ENCODE data around the gene RFX5. TPM values are rescaled to one million over a fixed set of nuclear protein-coding genes. Genes with fewer than 3 reads are reported as not detected.

Gene RFX5
- total RNA-seq, 2 experiments from 2014 or later, result 64.7 to 68.7 TPM

DNA sequence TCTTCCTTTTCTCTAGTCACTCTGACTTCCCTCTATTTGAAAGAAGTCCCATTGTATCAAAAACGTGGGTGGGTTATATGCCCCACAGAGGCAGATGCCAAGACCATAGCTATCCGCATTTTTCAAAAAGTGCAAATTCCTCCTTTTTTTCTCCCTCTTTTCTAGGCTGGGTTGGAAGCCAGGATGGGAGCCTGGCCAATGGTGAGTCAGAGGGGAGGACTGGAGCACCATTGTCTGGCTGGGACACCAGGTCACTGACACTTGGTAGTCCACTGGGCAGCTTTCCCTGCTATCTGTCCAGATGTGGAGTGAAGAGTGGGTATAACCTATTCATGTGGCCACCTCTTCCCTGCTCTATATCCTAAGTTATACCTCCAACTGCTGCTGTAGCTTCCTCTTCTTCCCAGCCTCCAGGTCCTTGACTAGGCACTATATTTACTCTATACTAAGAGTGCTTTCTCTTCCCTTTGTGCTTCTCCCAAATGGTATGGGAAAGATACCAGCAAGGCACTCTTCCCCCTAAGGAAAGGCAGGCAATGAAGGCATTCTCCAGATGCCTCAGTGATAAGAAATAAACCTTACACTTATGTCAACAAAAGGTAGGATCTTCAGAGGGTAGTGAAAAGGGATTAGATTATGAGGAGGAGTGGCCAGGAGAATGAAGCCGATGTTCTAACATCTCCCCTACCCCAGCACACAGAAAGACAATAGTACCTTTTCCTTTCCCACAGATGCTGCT lies 32.7 kb downstream of the RFX5 start:
- Mint-ChIP-seq H3K4me1 (ENCODE audit: low read depth) (peaks cover 45% of the 10 kb centered on the region), H3K36me3 (peaks cover 36% of the 10 kb centered on the region), H3K9me3 (no peaks in the 10 kb centered on the region), H3K27ac (peak overlapping the region; percentile 1), H3K4me3 (no peak overlapping the region), H3K27me3 (no peaks in the 10 kb centered on the region)
- ChIA-PET CTCF (interaction anchor here (0.9 to 6.2 kb wide), 4 partner anchors 13 to 63 kb away, joined by 3 to 88 read pairs (median 31); no protein-coding TSS in a partner anchor), POLR2A (interaction anchor here (0.8 to 1.4 kb wide), 2 partner anchors 13 to 18 kb away, joined by 3 to 4 read pairs; partner anchors contain the start of gene PI4KB)
- intact Hi-C loops (cut with micrococcal nuclease), result no loop called here
- no peak for DNase-seq

DNA sequence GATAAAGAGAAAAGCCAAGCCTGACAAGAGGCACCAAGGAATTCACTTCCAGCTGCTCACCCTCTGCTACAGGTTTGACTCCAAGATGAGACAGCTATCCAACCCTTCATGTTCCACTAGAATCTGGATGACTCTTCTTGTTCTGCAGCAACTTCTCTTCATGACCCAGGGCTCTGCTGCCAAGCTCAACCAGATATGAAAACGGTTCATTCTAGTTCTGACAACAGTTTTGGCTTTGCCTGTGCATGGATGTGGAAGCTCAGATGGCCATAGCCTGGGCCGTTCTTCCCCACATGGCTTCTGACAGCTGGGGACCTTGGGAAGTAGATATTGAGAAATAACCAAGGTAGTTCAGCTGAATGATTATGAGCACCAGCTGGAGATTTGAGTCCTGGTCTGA lies 33.6 kb downstream of the RFX5 start:
- CTCF ChIA-PET, result interaction anchor here (0.9 to 6.2 kb wide), 3 partner anchors 12 to 29 kb away, joined by 3 to 88 read pairs (median 58); no protein-coding TSS in a partner anchor
- intact Hi-C loops (cut with micrococcal nuclease), result no loop called here
- no peak overlapping the region for H3K4me3 Mint-ChIP-seq
- no peak for DNase-seq
- H3K9me3 Mint-ChIP-seq, result no peaks in the 10 kb centered on the region
- no peaks in the 10 kb centered on the region for H3K27me3 Mint-ChIP-seq
- H3K27ac Mint-ChIP-seq, result peak overlapping the region; percentile 97
- POLR2A ChIA-PET, result interaction anchor here (0.8 to 1.4 kb wide), 3 partner anchors 13 to 114 kb away, joined by 3 to 4 read pairs (median 3); partner anchors contain the start of gene PI4KB
- peaks cover 35% of the 10 kb centered on the region for H3K36me3 Mint-ChIP-seq
- H3K4me1 Mint-ChIP-seq (ENCODE audit: low read depth), result peaks cover 41% of the 10 kb centered on the region

DNA sequence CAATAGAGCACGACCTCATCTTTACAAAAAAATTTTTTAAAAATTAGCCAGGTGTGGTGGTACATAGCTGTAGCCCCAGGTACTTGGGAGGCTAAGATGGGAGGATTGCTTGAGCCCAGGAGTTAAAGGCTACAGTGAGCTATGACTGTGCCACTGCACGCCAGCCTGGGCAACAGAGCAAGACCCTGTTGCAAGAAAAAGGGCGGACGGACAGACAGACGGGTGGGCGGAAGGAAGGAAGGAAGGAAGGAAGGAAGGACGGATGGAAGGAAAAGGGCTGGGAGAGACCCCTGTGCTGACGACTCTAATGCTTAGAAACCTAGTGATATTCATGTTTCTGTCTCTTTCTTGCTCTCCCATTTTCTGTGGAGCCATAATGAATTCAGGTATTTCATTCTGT lies 34.2 kb downstream of the RFX5 start:
- Mint-ChIP-seq H3K36me3 (peaks cover 35% of the 10 kb centered on the region), H3K9me3 (no peaks in the 10 kb centered on the region), H3K27me3 (no peaks in the 10 kb centered on the region), H3K4me3 (no peak overlapping the region), H3K27ac (peak overlapping the region; percentile 97), H3K4me1 (ENCODE audit: low read depth) (peaks cover 41% of the 10 kb centered on the region)
- no peak for DNase-seq
- intact Hi-C loops (cut with micrococcal nuclease), result no loop called here
- CTCF ChIA-PET, result interaction anchor here (1.4 to 6.2 kb wide), 4 partner anchors 12 to 61 kb away, joined by 4 to 88 read pairs (median 40); partner anchors contain the start of gene PI4KB
- POLR2A ChIA-PET, result interaction anchor here (0.5 to 3.9 kb wide), 8 partner anchors 11 to 256 kb away, joined by 3 to 41 read pairs (median 4); partner anchors contain the start of genes PI4KB and ZNF687

DNA sequence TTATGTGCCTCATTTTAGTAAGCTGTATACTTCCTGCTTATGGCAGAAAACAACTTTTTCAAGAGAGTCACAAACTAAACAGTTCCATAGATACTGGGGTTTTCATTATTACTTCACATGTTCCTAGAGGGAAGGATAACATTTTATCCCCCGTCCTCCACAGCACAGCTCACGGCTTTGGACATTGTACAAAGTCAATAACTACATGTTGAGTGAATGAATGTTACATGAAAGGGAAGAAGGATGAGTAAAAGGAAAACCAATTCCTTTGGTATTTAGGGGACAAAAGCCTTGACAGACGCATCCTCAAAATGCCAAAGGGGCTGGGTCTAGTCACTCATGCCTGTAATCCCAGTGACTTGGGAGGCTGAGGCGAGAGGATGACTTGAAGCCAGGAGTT lies 34.6 kb downstream of the RFX5 start:
- H3K27me3 Mint-ChIP-seq, result no peaks in the 10 kb centered on the region
- intact Hi-C loops (cut with micrococcal nuclease), result no loop called here
- peak overlapping the region; percentile 97 for H3K27ac Mint-ChIP-seq
- no peak overlapping the region for H3K4me3 Mint-ChIP-seq
- POLR2A ChIA-PET, result interaction anchor here (0.6 to 3.9 kb wide), 9 partner anchors 11 to 256 kb away, joined by 3 to 41 read pairs (median 5); partner anchors contain the start of genes PI4KB and ZNF687
- no peak for DNase-seq
- CTCF ChIA-PET, result interaction anchor here (1.4 to 6.2 kb wide), 4 partner anchors 11 to 60 kb away, joined by 4 to 88 read pairs (median 40); partner anchors contain the start of gene PI4KB
- H3K4me1 Mint-ChIP-seq (ENCODE audit: low read depth), result peaks cover 41% of the 10 kb centered on the region
- H3K9me3 Mint-ChIP-seq, result no peaks in the 10 kb centered on the region
- peaks cover 35% of the 10 kb centered on the region for H3K36me3 Mint-ChIP-seq

DNA sequence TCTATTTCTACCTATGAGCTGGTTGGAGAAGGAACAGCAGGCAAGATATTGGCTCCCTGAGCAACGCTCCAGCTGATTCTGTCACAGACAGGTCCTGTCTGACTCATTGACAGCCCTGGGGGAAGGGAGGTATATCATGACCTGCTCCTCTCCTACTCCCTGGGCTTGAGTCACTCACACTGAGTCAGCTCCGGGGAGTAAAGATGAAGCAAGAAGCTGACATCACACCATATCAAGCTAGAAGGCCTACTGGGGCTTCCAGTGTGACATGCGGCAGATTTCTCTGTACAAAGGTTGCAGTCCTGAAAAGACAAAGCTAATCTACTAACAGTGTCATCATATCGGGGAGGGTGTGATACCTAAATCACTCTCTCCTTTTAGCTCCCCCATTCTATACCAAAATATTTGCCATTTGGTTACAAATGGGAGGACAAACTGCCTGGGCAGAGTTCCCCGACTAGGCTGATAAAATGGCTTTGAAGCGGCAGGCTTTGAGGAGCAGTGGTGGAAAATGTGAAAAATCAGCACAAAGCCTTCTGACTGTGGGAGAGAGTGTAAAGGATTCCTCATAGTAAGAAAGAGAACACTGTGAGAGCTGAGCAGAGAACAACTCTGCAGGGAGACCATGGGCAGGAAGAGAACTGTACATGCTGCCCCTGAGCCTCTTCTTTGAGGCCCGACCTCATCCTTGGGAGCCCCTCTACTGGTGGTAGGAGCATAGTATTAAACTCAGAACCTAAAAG lies 35.3 kb downstream of the RFX5 start:
- intact Hi-C loops (cut with micrococcal nuclease), result loop anchor here (1.0 to 2.0 kb wide), 4 partner anchors 16 to 87 kb away; partner anchors contain the start of genes PI4KB, PSMB4 and RFX5
- no peaks in the 10 kb centered on the region for H3K9me3 Mint-ChIP-seq
- peak overlapping the region; percentile 97 for H3K27ac Mint-ChIP-seq
- no peaks in the 10 kb centered on the region for H3K27me3 Mint-ChIP-seq
- peaks cover 41% of the 10 kb centered on the region for H3K4me1 Mint-ChIP-seq (ENCODE audit: low read depth)
- H3K4me3 Mint-ChIP-seq, result peak overlapping the region; percentile 1
- peaks cover 40% of the 10 kb centered on the region for H3K36me3 Mint-ChIP-seq
- CTCF ChIA-PET, result interaction anchor here (0.7 to 6.2 kb wide), 11 partner anchors 11 to 212 kb away, joined by 3 to 88 read pairs (median 4); partner anchors contain the start of genes PI4KB and PSMB4
- POLR2A ChIA-PET, result interaction anchor here (0.6 to 3.9 kb wide), 14 partner anchors 9 to 1078 kb away, joined by 3 to 41 read pairs (median 4); partner anchors contain the start of genes PI4KB, PSMB4 and ZNF687
- DNase-seq, result peak; percentile 91

DNA sequence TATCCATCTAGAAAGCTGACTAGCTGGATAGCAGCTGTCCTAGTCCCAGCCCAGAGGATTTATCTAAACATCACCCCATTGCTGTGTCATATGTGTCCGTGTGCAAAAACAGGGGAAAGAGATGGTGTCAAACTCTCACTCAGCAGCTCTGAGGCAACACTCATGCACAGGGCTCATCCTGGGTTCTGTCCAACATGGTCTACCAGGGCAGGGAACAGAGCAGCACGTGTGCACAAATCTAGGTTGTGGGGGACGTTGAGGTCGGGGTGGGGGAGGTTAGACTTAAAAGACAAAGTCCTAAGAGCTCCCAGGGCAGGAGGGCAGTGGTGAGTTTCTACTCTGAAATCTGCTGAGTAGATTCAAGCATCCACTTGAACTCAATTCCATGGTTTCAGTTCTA lies 36.0 kb downstream of the RFX5 start:
- DNase-seq, result no peak
- Mint-ChIP-seq H3K4me1 (ENCODE audit: low read depth) (peaks cover 41% of the 10 kb centered on the region), H3K27me3 (no peaks in the 10 kb centered on the region), H3K9me3 (no peaks in the 10 kb centered on the region), H3K36me3 (peaks cover 40% of the 10 kb centered on the region), H3K27ac (peak overlapping the region; percentile 97), H3K4me3 (no peak overlapping the region)
- intact Hi-C loops (cut with micrococcal nuclease), result loop anchor here (1.0 to 2.0 kb wide), 4 partner anchors 16 to 88 kb away; partner anchors contain the start of genes PI4KB, PSMB4 and RFX5
- POLR2A ChIA-PET, result interaction anchor here (0.6 to 3.9 kb wide), 14 partner anchors 9 to 1077 kb away, joined by 3 to 41 read pairs (median 4); partner anchors contain the start of genes PI4KB, PSMB4 and ZNF687
- CTCF ChIA-PET, result interaction anchor here (0.9 to 6.2 kb wide), 8 partner anchors 10 to 211 kb away, joined by 4 to 88 read pairs (median 6); partner anchors contain the start of genes PI4KB and PSMB4

DNA sequence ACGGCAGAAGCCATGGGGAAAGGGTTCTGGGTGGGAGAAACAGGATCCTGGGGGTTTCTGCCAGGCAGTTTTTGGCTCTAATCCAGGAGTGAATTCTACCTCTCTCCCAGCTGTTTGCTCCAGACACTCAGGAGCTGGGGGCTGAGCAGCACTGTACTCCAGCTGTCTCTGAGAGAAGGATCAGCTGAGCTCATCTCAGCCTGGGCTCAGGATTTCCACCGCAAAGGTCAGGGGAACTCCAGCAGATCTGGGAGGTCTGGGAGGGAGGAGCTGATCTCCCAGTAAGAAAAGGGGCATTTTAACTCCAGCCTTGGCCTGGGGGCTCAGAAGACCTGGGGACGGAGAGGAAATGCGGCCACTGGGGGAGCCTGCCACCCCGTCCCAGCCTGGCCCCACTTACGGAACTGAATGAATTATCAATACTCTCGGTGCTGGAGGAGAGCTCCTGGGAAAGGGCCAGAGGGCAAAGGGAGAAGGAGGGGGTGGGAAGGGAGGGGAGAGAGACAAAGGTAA lies 37.2 kb downstream of the RFX5 start:
- no peaks in the 10 kb centered on the region for H3K27me3 Mint-ChIP-seq
- H3K9me3 Mint-ChIP-seq, result no peaks in the 10 kb centered on the region
- H3K4me3 Mint-ChIP-seq, result no peak overlapping the region
- CTCF ChIA-PET, result interaction anchor here (1.8 to 6.2 kb wide), 3 partner anchors 9 to 210 kb away, joined by 4 to 88 read pairs (median 58); no protein-coding TSS in a partner anchor
- peaks cover 39% of the 10 kb centered on the region for H3K4me1 Mint-ChIP-seq (ENCODE audit: low read depth)
- peaks cover 42% of the 10 kb centered on the region for H3K36me3 Mint-ChIP-seq
- no peak overlapping the region for H3K27ac Mint-ChIP-seq
- DNase-seq, result no peak
- POLR2A ChIA-PET, result interaction anchor here (1.4 to 3.9 kb wide), 2 partner anchors 17 to 29 kb away, joined by 7 to 41 read pairs; partner anchors contain the start of gene PI4KB
- intact Hi-C loops (cut with micrococcal nuclease), result loop anchor here (2.0 kb wide), 1 partner anchor 89 kb away; the partner anchor contains the start of gene PSMB4

DNA sequence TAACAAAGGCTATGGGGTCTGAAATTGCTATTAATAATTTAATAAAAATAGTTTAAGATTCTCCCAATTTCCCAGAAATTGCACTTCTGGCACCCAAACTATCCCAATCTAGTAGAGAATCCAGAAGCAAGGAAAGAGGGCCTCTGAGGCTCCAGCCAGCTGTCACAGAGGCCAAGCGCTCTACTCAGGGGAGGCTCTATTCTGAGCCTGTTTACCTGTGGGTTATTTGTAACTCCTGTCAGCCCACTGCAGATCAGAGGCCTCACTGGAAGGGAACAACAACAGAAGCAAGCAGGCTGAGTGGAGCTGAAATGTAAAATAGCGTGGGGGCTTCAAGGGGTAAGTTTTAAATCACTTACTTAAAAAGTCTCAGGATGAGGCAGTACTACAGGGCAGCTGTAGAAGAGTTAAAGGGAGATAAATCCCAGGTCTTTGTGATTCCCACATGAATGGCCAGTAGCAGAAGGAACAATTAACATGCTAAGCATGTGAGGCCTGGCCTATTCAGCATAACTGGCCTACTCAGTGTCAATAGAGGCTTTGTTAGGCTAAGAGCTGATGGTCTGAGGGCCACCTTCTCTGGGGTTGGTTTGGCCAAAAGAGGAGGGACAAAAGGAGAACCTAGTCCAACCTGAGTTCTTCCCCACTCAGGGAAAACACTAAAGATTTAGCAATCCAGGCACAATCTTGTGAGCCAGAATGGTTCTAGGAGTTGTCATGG lies 52.1 kb downstream of the RFX5 start:
- H3K36me3 Mint-ChIP-seq, result peaks cover 36% of the 10 kb centered on the region
- H3K27ac Mint-ChIP-seq, result no peak overlapping the region
- POLR2A ChIA-PET, result no interaction called here

DNA sequence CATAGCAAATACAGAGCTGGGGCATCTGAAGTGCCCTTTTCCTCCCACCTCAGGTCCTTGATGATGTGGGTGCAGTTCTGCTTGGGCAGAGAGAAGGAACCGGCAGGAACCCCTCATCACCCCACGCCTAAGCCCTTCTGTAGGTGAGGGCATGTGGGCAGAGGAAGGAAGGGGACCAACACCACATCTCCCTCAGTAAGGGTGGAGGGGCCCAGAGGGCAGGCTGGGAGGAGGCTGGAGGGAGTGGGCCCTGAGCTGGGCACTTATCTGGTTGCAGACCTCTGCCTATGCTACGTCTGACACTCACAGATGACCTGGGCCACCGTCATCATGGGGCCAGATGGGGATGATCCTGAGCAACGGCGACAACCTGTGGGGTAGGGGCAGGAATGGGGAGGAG lies 54.0 kb downstream of the RFX5 start:
- Mint-ChIP-seq H3K27ac (no peak overlapping the region), H3K9me3 (no peaks in the 10 kb centered on the region), H3K36me3 (peaks cover 35% of the 10 kb centered on the region), H3K4me3 (no peak overlapping the region), H3K27me3 (no peaks in the 10 kb centered on the region), H3K4me1 (ENCODE audit: low read depth) (peaks cover 3% of the 10 kb centered on the region)
- intact Hi-C loops (cut with micrococcal nuclease), result no loop called here
- ChIA-PET CTCF (interaction anchor here (1.5 to 4.8 kb wide), 2 partner anchors 8 to 47 kb away, joined by 8 to 38 read pairs; no protein-coding TSS in a partner anchor), POLR2A (interaction anchor here (0.9 to 2.4 kb wide), 3 partner anchors 10 to 19 kb away, joined by 4 to 8 read pairs (median 6); partner anchors contain the start of gene ZNF687)
- DNase-seq, result no peak

More for the DNA sequence above, 52.1 kb downstream of the RFX5 start:
- Mint-ChIP-seq H3K4me1 (ENCODE audit: low read depth) (no peaks in the 10 kb centered on the region), H3K9me3 (no peaks in the 10 kb centered on the region), H3K27me3 (no peaks in the 10 kb centered on the region), H3K4me3 (no peak overlapping the region)
- DNase-seq, result no peak
- intact Hi-C loops (cut with micrococcal nuclease), result no loop called here
- CTCF ChIA-PET, result interaction anchor here (0.9 to 4.8 kb wide), 3 partner anchors 12 to 45 kb away, joined by 3 to 38 read pairs (median 4); no protein-coding TSS in a partner anchor

DNA sequence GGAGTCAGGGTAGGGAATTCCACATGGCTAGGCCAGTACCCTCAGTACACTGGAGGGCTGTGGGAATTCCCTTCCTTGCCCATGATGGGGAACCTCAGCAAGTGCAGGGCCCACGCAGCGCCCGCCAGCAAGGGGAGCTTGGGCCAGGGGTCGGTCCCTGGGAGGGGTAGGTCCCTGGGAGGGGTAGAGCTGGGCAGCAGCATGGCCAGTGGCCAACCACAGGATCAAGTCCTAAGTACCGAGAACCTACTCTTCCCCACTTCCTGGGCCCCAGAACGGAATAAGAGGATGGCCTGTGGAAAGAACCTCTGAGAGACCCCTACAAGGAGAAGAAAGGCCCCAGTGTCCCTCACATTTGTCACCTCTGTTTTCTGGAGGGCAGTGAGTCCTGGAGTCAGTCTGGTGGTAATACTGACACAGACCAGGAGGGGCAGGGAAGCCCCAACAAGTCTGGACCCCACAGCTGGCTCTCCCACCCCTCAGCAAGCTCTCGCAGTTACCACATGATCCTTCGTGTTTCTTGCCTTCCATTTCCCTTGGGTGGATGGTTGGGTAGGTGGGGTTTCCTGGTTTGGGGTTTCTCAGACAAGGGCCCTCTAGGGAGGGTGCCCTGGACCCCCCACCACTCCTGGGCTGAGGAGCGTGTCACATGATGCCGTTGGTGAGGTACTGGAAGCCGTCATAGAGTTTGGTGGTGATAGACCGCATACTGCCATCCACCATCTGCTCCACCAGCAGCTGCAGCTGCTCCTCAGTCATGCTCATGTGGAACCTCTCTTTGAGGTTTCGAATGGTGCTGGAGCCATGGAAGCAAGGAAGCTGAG lies 54.6 kb downstream of the RFX5 start:
- no peak for DNase-seq
- no peak overlapping the region for H3K27ac Mint-ChIP-seq

More for the DNA sequence above, 54.6 kb downstream of the RFX5 start:
- Mint-ChIP-seq H3K4me3 (no peak overlapping the region), H3K36me3 (peaks cover 33% of the 10 kb centered on the region), H3K4me1 (ENCODE audit: low read depth) (peaks cover 3% of the 10 kb centered on the region), H3K9me3 (no peaks in the 10 kb centered on the region), H3K27me3 (no peaks in the 10 kb centered on the region)
- ChIA-PET POLR2A (interaction anchor here (1.9 to 2.4 kb wide), 2 partner anchors 9 to 11 kb away, joined by 6 to 8 read pairs; partner anchors contain the start of gene ZNF687), CTCF (interaction anchor here (0.8 to 4.8 kb wide), 3 partner anchors 9 to 47 kb away, joined by 3 to 38 read pairs (median 8); no protein-coding TSS in a partner anchor)
- intact Hi-C loops (cut with micrococcal nuclease), result no loop called here
